SH-SY5Y (cell line): ENCODE results near the gene ITPR1.

Experiments used
- GATA2 ChIP-seq: IDR thresholded peaks from 2 replicates; pipeline ENCODE4 v1.6.1; 2011; ENCODE audit warnings: mild to moderate bottlenecking, low read depth, low read length
- GATA3 ChIP-seq: IDR thresholded peaks from 2 replicates; pipeline ENCODE4 v1.6.1; 2011; ENCODE audit warnings: low read depth, mild to moderate bottlenecking, low read length, moderate library complexity

GRCh38 chr3:4834403-4834866, 341.3 kb downstream of the ITPR1 start:
- TF ChIP-seq GATA2, result no peak
- TF ChIP-seq GATA3, result no peak
